DND-41 (cell line): ENCODE results near the gene KIAA1191.

ENCODE experiments used
- CTCF ChIP-seq: IDR thresholded peaks from 2 replicates; pipeline ENCODE4 v1.5.1; 2012; ENCODE audit warnings: borderline replicate concordance, low read length, moderate library complexity, mild to moderate bottlenecking; ENCODE audit not compliant: poor library complexity, severe bottlenecking; ENCODE audit errors: extremely low read depth
- EZH2 ChIP-seq: IDR thresholded peaks from 3 replicates; pipeline ENCODE4 v1.6.1; 2012; ENCODE audit warnings: borderline replicate concordance, low read depth, mild to moderate bottlenecking, moderate library complexity, low read length, inconsistent platforms; ENCODE audit not compliant: severe bottlenecking

GRCh38 chr5:176383248-176383905, 21.8 kb upstream of the KIAA1191 start:
- TF ChIP-seq CTCF (no peak), EZH2 (no peak)
